ENCODE measurements around the gene NFIB. TPM values are rescaled to one million over a fixed set of nuclear protein-coding genes. Genes with fewer than 3 reads are reported as not detected.

Gene NFIB
- total RNA-seq, 1 donor from 2014 or later = 0.30 TPM

DNA sequence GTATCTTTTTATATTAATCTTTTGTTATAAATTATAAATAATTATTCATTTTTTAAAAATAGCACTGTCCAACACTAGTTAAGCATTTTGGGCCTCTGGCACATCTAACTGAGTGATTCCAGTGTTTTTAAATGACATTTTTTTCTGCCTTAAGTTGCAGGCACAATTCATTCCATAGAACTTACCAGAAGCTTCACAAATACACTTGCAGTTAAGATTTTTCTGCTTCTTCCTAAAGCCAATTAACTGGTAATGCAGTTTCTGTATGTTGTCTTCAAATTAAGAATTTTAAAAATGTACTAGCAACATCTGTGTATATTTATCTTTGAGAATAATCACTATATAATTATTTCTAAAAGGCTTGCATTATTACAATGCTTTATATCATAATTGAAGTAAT lies 11.2 kb upstream of the NFIB start:
- peaks cover 9% of the 10 kb centered on the region for H4K20me1 ChIP-seq (ENCODE audit: low read depth)
- H3K9me3 ChIP-seq (ENCODE audit: low read depth) = no peaks in the 10 kb centered on the region
- H3K4me3 ChIP-seq = no peak overlapping the region
- H3F3A ChIP-seq (ENCODE audit: low read depth) = peaks cover 9% of the 10 kb centered on the region
- Mint-ChIP-seq H3K9me3 (no peaks in the 10 kb centered on the region), H3K36me3 (no peaks in the 10 kb centered on the region), H3K4me1 (peaks cover 25% of the 10 kb centered on the region), H3K27me3 (ENCODE audit: insufficient read depth, low read depth) (peaks cover 15% of the 10 kb centered on the region), H3K4me3 (no peak overlapping the region), H3K27ac (no peak overlapping the region)
- peaks cover 49% of the 10 kb centered on the region for H3K27me3 ChIP-seq
- H3K9ac ChIP-seq = no peak overlapping the region
- H2AFZ ChIP-seq (replicated peaks) = no peak overlapping the region
- TF ChIP-seq EZH2 (IDR thresholded peaks at IDR 0.05) = no peak
- TF ChIP-seq, protein P1, sequence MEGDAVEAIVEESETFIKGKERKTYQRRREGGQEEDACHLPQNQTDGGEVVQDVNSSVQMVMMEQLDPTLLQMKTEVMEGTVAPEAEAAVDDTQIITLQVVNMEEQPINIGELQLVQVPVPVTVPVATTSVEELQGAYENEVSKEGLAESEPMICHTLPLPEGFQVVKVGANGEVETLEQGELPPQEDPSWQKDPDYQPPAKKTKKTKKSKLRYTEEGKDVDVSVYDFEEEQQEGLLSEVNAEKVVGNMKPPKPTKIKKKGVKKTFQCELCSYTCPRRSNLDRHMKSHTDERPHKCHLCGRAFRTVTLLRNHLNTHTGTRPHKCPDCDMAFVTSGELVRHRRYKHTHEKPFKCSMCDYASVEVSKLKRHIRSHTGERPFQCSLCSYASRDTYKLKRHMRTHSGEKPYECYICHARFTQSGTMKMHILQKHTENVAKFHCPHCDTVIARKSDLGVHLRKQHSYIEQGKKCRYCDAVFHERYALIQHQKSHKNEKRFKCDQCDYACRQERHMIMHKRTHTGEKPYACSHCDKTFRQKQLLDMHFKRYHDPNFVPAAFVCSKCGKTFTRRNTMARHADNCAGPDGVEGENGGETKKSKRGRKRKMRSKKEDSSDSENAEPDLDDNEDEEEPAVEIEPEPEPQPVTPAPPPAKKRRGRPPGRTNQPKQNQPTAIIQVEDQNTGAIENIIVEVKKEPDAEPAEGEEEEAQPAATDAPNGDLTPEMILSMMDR (IDR thresholded peaks at IDR 0.05) = no peak
- no peak for TF ChIP-seq EZH2phosphoT487 (IDR thresholded peaks at IDR 0.05)
- H3K36me3 ChIP-seq = no peaks in the 10 kb centered on the region
- no peaks in the 10 kb centered on the region for H3K79me2 ChIP-seq (ENCODE audit: low read depth)
- no peak overlapping the region for H3K4me2 ChIP-seq
- peaks cover 3% of the 10 kb centered on the region for H3K4me1 ChIP-seq
- no peak for DNase-seq (ENCODE audit: low spot score)
- no peak overlapping the region for H3K27ac ChIP-seq

DNA sequence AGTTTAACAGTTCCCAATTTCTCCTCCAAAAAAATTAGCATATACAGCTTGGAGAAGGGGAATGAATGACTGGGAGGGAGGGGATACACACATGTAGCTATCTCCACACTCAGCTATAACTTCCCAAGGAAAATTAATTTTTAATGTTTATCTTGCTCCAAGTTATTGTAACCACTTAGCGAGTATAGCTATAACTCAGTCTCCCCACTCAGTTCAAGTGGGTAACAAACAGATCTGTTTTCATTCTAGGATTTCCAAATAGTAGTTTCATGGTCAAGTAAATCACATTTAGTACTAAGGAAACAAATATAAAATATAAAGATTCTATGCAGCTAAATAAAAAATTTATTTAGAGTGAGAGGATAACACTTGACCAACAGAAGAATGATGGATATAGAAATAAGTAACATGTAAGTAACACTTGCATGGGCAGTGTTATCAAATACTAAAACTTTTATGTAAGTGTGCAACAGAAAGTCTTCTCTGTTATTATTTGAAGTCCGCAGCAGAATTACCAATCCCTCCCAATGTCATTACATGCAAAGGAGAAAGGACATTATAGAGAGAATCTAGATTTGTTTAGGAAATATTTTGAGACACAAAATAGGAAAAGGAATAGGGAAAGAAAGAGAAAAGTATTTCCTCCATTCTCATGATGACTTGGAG lies 10.2 kb upstream of the NFIB start:
- H3K9me3 ChIP-seq (ENCODE audit: low read depth) = no peaks in the 10 kb centered on the region
- H3K36me3 Mint-ChIP-seq = no peaks in the 10 kb centered on the region
- TF ChIP-seq, protein P1 (IDR thresholded peaks at IDR 0.05) = no peak
- TF ChIP-seq EZH2phosphoT487 (IDR thresholded peaks at IDR 0.05) = no peak
- TF ChIP-seq EZH2 (IDR thresholded peaks at IDR 0.05) = no peak
- H3K27ac ChIP-seq = no peak overlapping the region
- H3K4me3 Mint-ChIP-seq = peak overlapping the region; percentile 87
- H3K9ac ChIP-seq = no peak overlapping the region
- H3K36me3 ChIP-seq = no peaks in the 10 kb centered on the region
- DNase-seq (ENCODE audit: low spot score) = no peak
- no peaks in the 10 kb centered on the region for H3K9me3 Mint-ChIP-seq
- H3F3A ChIP-seq (ENCODE audit: low read depth) = peaks cover 9% of the 10 kb centered on the region
- H3K79me2 ChIP-seq (ENCODE audit: low read depth) = no peaks in the 10 kb centered on the region
- H4K20me1 ChIP-seq (ENCODE audit: low read depth) = peaks cover 9% of the 10 kb centered on the region
- H3K27me3 Mint-ChIP-seq (ENCODE audit: insufficient read depth, low read depth) = peaks cover 15% of the 10 kb centered on the region
- H3K27me3 ChIP-seq = peaks cover 59% of the 10 kb centered on the region
- no peak overlapping the region for H2AFZ ChIP-seq (replicated peaks)
- H3K4me1 ChIP-seq = peaks cover 3% of the 10 kb centered on the region
- H3K4me3 ChIP-seq = no peak overlapping the region
- H3K4me1 Mint-ChIP-seq = peaks cover 28% of the 10 kb centered on the region
- no peak overlapping the region for H3K4me2 ChIP-seq
- no peak overlapping the region for H3K27ac Mint-ChIP-seq

DNA sequence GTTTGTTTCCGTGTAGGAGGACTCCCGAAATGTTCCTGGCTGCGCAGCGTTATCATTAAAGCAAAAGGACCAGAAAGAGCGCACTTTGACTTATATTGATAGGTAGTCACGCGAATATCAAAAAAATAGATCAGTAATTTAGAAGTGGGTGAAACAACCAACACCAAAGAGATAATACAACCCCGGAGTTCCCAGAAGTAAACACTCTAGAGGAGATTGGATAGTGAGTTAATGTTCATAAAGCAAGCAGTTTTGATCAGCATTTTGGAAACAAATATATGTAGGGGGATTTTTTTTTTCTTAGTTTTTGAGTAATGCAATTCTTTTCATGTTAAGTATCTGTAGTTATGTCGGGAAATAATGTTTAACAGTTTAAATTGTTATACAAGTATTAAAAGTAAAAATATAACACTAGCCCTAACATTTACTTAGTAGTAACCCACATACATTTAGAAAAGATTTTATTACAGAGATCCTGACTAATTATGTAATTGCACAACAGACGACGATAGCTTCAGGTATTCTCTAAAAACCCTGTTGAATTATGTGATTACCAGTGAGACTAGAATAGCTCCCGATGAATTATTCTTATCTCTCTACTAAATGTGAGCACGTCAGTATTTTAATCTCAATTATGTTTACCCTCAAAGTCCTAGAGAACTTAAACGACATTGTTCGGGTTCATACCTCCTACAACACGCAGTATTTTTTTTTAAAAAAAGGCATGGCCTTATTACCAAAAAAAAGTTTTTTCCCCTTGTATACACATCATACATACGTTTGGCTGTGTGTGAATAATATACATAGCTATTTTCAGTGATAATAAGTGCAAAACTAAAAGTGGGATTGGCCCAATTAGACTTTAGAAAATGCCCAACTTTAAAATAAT lies 9.4 kb upstream of the NFIB start:
- peak overlapping the region; percentile 89 for H3K4me2 ChIP-seq
- Mint-ChIP-seq H3K27ac (peak overlapping the region; percentile 87), H3K36me3 (no peaks in the 10 kb centered on the region), H3K9me3 (no peaks in the 10 kb centered on the region), H3K4me1 (peaks cover 36% of the 10 kb centered on the region), H3K4me3 (peak overlapping the region; percentile 87), H3K27me3 (ENCODE audit: insufficient read depth, low read depth) (peaks cover 15% of the 10 kb centered on the region)
- peaks cover 3% of the 10 kb centered on the region for H3K4me1 ChIP-seq
- TF ChIP-seq EZH2 (IDR thresholded peaks at IDR 0.05) = no peak
- TF ChIP-seq, protein P1 (IDR thresholded peaks at IDR 0.05) = no peak
- TF ChIP-seq EZH2phosphoT487 (IDR thresholded peaks at IDR 0.05) = no peak
- H4K20me1 ChIP-seq (ENCODE audit: low read depth) = peaks cover 9% of the 10 kb centered on the region
- peaks cover 67% of the 10 kb centered on the region for H3K27me3 ChIP-seq
- H3K27ac ChIP-seq = no peak overlapping the region
- DNase-seq (ENCODE audit: low spot score) = no peak
- H3K79me2 ChIP-seq (ENCODE audit: low read depth) = no peaks in the 10 kb centered on the region
- peak overlapping the region; percentile 72 for H3K4me3 ChIP-seq
- peak overlapping the region; percentile 98 for H2AFZ ChIP-seq (replicated peaks)
- no peak overlapping the region for H3K9ac ChIP-seq
- H3K9me3 ChIP-seq (ENCODE audit: low read depth) = no peaks in the 10 kb centered on the region
- no peaks in the 10 kb centered on the region for H3K36me3 ChIP-seq
- peaks cover 9% of the 10 kb centered on the region for H3F3A ChIP-seq (ENCODE audit: low read depth)
